ENCODE data around the gene NEURL3.

The NEURL3 gene

GRCh38 chr2:96489663-96490062 is 15.5 kb downstream of the NEURL3 start:
- Histone ChIP-seq H3K27ac (ENCODE audit: extremely low read depth, low read depth, low read length) (no peak overlapping the region), H3K36me3 (ENCODE audit: control insufficient read depth in 2 of 2, insufficient read depth in 1 of 2, low read length in 2 of 2) (no peaks in the 10 kb centered on the region), H3K4me1 (ENCODE audit: control insufficient read depth, insufficient read depth, low read length) (no peaks in the 10 kb centered on the region), H3K4me3 (ENCODE audit: low read depth, low read length) (no peak overlapping the region), H3K9me3 (ENCODE audit: control insufficient read depth, insufficient read depth, low read depth, low read length) (no peaks in the 10 kb centered on the region)
- ChIA-PET POLR2A (no interaction called here), CTCF (interaction anchor here (0.6 to 1.7 kb wide), 2 partner anchors 20 to 80 kb away, joined by 4 to 6 read pairs; no protein-coding TSS in a partner anchor)
- no peak for TF ChIP-seq PRDM10 (tag by site-specific recombination; IDR thresholded peaks at IDR 0.05)
- TF ChIP-seq ZNF426 (tag by site-specific recombination; IDR thresholded peaks at IDR 0.05): no peak
- no peak for TF ChIP-seq ZNF23 (tag by site-specific recombination; IDR thresholded peaks at IDR 0.05; ENCODE audit: borderline replicate concordance)
- no peak for TF ChIP-seq ZNF121 (tag by site-specific recombination; IDR thresholded peaks at IDR 0.05)
- no peak for TF ChIP-seq ZNF324 (tag by site-specific recombination; IDR thresholded peaks at IDR 0.05)
- TF ChIP-seq KLF9 (tag by site-specific recombination; IDR thresholded peaks at IDR 0.05; ENCODE audit: low read depth): no peak
- TF ChIP-seq ZNF707 (tag by site-specific recombination; IDR thresholded peaks at IDR 0.05): no peak
- TF ChIP-seq, protein P1, sequence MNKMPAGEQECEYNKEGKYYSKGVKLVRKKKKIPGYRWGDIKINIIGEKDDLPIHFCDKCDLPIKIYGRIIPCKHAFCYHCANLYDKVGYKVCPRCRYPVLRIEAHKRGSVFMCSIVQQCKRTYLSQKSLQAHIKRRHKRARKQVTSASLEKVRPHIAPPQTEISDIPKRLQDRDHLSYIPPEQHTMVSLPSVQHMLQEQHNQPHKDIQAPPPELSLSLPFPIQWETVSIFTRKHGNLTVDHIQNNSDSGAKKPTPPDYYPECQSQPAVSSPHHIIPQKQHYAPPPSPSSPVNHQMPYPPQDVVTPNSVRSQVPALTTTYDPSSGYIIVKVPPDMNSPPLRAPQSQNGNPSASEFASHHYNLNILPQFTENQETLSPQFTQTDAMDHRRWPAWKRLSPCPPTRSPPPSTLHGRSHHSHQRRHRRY (tag by site-specific recombination; IDR thresholded peaks at IDR 0.05): no peak
- TF ChIP-seq ZNF560 (tag by site-specific recombination; IDR thresholded peaks at IDR 0.05; ENCODE audit: borderline replicate concordance): no peak
- no peak for TF ChIP-seq ZNF791 (tag by site-specific recombination; IDR thresholded peaks at IDR 0.05)
- TF ChIP-seq, protein P2, sequence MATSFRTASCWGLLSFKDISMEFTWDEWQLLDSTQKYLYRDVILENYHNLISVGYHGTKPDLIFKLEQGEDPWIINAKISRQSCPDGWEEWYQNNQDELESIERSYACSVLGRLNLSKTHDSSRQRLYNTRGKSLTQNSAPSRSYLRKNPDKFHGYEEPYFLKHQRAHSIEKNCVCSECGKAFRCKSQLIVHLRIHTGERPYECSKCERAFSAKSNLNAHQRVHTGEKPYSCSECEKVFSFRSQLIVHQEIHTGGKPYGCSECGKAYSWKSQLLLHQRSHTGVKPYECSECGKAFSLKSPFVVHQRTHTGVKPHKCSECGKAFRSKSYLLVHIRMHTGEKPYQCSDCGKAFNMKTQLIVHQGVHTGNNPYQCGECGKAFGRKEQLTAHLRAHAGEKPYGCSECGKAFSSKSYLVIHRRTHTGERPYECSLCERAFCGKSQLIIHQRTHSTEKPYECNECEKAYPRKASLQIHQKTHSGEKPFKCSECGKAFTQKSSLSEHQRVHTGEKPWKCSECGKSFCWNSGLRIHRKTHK (tag by site-specific recombination; IDR thresholded peaks at IDR 0.05): no peak
- no peak for TF ChIP-seq ZNF555 (tag by site-specific recombination; conservative IDR thresholded peaks at IDR 0.05)
- no peak for TF ChIP-seq PRDM2 (tag by site-specific recombination; IDR thresholded peaks at IDR 0.05; ENCODE audit: borderline replicate concordance)
- TF ChIP-seq YY1 (tag by site-specific recombination; IDR thresholded peaks at IDR 0.05): no peak
- TF ChIP-seq ZBTB21 (tag by site-specific recombination; IDR thresholded peaks at IDR 0.05): no peak
- no peak for TF ChIP-seq ZNF394 (tag by site-specific recombination; IDR thresholded peaks at IDR 0.05; ENCODE audit: borderline replicate concordance)
- no peak for TF ChIP-seq SCRT1 (tag by site-specific recombination; IDR thresholded peaks at IDR 0.05; ENCODE audit: borderline replicate concordance)

Data from HEK293 (cell line).